ENCODE measurements around the gene PRPF8.
"Not testable (repeated sequence)": the region's sequence is repeated elsewhere in the genome, so short reads cannot be mapped to it uniquely, and the experiment has no call there.

PRPF8 gene

GRCh38 chr17:1688405-1688804 is 3.7 kb upstream of the PRPF8 start:
- DNase-seq, result not testable (repeated sequence)

GRCh38 chr17:1686086-1686485 is 1.4 kb upstream of the PRPF8 start:
- DNase-seq, result no peak

GRCh38 chr17:1683459-1683858 is 1.2 kb downstream of the PRPF8 start:
- DNase-seq, result no peak

GRCh38 chr17:1676401-1676800 is 8.3 kb downstream of the PRPF8 start:
- no peak for DNase-seq

GRCh38 chr17:1673041-1673785 is 11.5 kb downstream of the PRPF8 start:
- DNase-seq, result no peak

- DNase-seq, result not testable (repeated sequence)
Measured at GRCh38 chr17:1663934-1664333, 20.7 kb downstream of the PRPF8 start.

- DNase-seq, result no peak
Measured at GRCh38 chr17:1661045-1661444, 23.6 kb downstream of the PRPF8 start.

- DNase-seq, result no peak
Measured at GRCh38 chr17:1658100-1658499, 26.6 kb downstream of the PRPF8 start.

- no peak for DNase-seq
Measured at GRCh38 chr17:1653735-1654134, 30.9 kb downstream of the PRPF8 start.

- DNase-seq, result not testable (repeated sequence)
Measured at GRCh38 chr17:1652794-1653193, 31.9 kb downstream of the PRPF8 start.

- DNase-seq, result no peak
Measured at GRCh38 chr17:1651559-1651844, 33.2 kb downstream of the PRPF8 start.

GRCh38 chr17:1650731-1651558 is 33.7 kb downstream of the PRPF8 start:
- DNase-seq, result no peak

GRCh38 chr17:1649844-1650501 is 34.7 kb downstream of the PRPF8 start, which contains the start of gene RILP:
RILP (minus strand) TSS chr17:1649866; CDS start chr17:1649804, 62 bp downstream.
- no peak for DNase-seq

GRCh38 chr17:1648963-1649843 is 35.5 kb downstream of the PRPF8 start:
- peak; percentile 23 for DNase-seq

GRCh38 chr17:1648173-1648962 is 36.3 kb downstream of the PRPF8 start:
- no peak for DNase-seq

- no peak for DNase-seq
Measured at GRCh38 chr17:1647802-1648171, 36.9 kb downstream of the PRPF8 start.

- DNase-seq, result no peak
Measured at GRCh38 chr17:1646199-1646875, 38.3 kb downstream of the PRPF8 start.

GRCh38 chr17:1645207-1646171 is 39.2 kb downstream of the PRPF8 start, which contains the start of gene SCARF1:
SCARF1 (minus strand) TSS chr17:1645732; CDS start chr17:1645697, 35 bp downstream.
- DNase-seq, result no peak

- DNase-seq, result no peak
Measured at GRCh38 chr17:1644493-1645206, 40.0 kb downstream of the PRPF8 start.

All from NCI-H748 treated with DMSO at 0.1 percent for 48 hours (cell line).